Keratinocyte (primary cell): ENCODE measurements around the gene SLC1A3. TPM values are rescaled to one million over a fixed set of nuclear protein-coding genes. Genes with fewer than 3 reads are reported as not detected.

ENCODE experiments used
- DNase-seq: peaks from one replicate; pipeline ENCODE4 v3.0.0-alpha.2; 2011; ENCODE audit warnings: low read depth, missing footprints, low spot score
- FAIRE-seq: peaks from 2 replicates; lab custom pipeline; 2011; peaks lifted over from hg19 to GRCh38; lab: Jason Lieb, UNC
- H2AFZ ChIP-seq: 2 replicates; pipeline ENCODE4 v1.6.0; 2012; ENCODE audit warnings: low read length, control low read depth, inconsistent platforms; ENCODE audit not compliant: control insufficient read depth
- H3K27ac ChIP-seq: 2 replicates; pipeline ENCODE4 v1.5.1; 2011; ENCODE audit warnings: low read length; ENCODE audit not compliant: control insufficient read depth, insufficient read depth
- H3K27me3 ChIP-seq: 3 replicates; pipeline ENCODE4 v1.6.0; 2011; ENCODE audit warnings: low read length; ENCODE audit not compliant: control insufficient read depth, insufficient read depth; ENCODE audit errors: extremely low read depth
- H3K36me3 ChIP-seq, 2 experiments: 2 replicates in 1 of 2; 3 replicates in 1 of 2; pipeline ENCODE4 v1.5.1; 2011; ENCODE audit warnings: low read length in 2 of 2, mild to moderate bottlenecking in 1 of 2; ENCODE audit not compliant: control insufficient read depth in 2 of 2, insufficient read depth in 2 of 2; ENCODE audit errors: extremely low read depth in 1 of 2
- H3K4me1 ChIP-seq: 3 replicates; pipeline ENCODE4 v1.5.1; 2011; ENCODE audit warnings: low read length; ENCODE audit not compliant: control insufficient read depth, insufficient read depth; ENCODE audit errors: extremely low read depth
- H3K4me2 ChIP-seq: 3 replicates; pipeline ENCODE4 v1.6.0; 2011; ENCODE audit warnings: low read depth, low read length; ENCODE audit not compliant: control insufficient read depth, insufficient read depth; ENCODE audit errors: extremely low read depth
- H3K4me3 ChIP-seq, 3 experiments: fragments of 200-600 bp in 1 of 3; sonication (generic) in 1 of 3; 2 replicates in 2 of 3; 3 replicates in 1 of 3; pipeline ENCODE4 v1.5.1; 2011 to 2016; ENCODE audit warnings: low read length in 3 of 3, mild to moderate bottlenecking in 3 of 3, control low read depth in 2 of 3, inconsistent platforms in 1 of 3, low read depth in 1 of 3, mixed read lengths in 1 of 3, mixed run types in 1 of 3, moderate library complexity in 1 of 3; ENCODE audit not compliant: control insufficient read depth in 2 of 3, insufficient read depth in 2 of 3; ENCODE audit errors: extremely low read depth in 1 of 3
- H3K79me2 ChIP-seq: 2 replicates; pipeline ENCODE4 v1.6.0; 2012; ENCODE audit warnings: low read length; ENCODE audit not compliant: control insufficient read depth, insufficient read depth
- H3K9ac ChIP-seq: 3 replicates; pipeline ENCODE4 v1.6.0; 2011; ENCODE audit warnings: low read length; ENCODE audit not compliant: control insufficient read depth, insufficient read depth; ENCODE audit errors: extremely low read depth
- H3K9me1 ChIP-seq: 3 replicates; pipeline ENCODE4 v1.6.0; 2011; ENCODE audit warnings: low read length; ENCODE audit not compliant: control insufficient read depth, insufficient read depth; ENCODE audit errors: extremely low read depth
- H3K9me3 ChIP-seq: 2 replicates; pipeline ENCODE4 v1.5.1; 2012; ENCODE audit warnings: low read depth, low read length; ENCODE audit not compliant: control insufficient read depth
- H4K20me1 ChIP-seq: 3 replicates; pipeline ENCODE4 v1.6.0; 2011; ENCODE audit warnings: low read length; ENCODE audit not compliant: control insufficient read depth, insufficient read depth; ENCODE audit errors: extremely low read depth
- EZH2 ChIP-seq: IDR thresholded peaks from one replicate; pipeline ENCODE4 v1.6.1; 2012; ENCODE audit warnings: inconsistent platforms, mild to moderate bottlenecking, low read length, moderate library complexity
- dilution Hi-C: fragments of 300-500 bp; cut with MboI; formaldehyde crosslinking; loops from one replicate; pipeline ENCODE4 v1.7.0; 2020; ENCODE audit warnings: low sequenced_read_pairs; ENCODE audit not compliant: extremely low pct_ligation_motif_present
- polyA plus RNA-seq, 5 experiments: library from polyadenylated mRNA; depleted of rRNA in 3 of 5; stranded (reverse) in 3 of 5; stranded (forward) in 1 of 5; unstranded in 1 of 5; fragments of >200 nt; gene quantifications; 1 replicate in 1 of 5; 2 replicates in 3 of 5; 3 replicates in 1 of 5; pipeline versions ENCODE4 v1.2.1 to v1.2.3, GENCODE V29; 2011 to 2012; ENCODE audit warnings: missing spikeins in 2 of 5, low read depth in 1 of 5, low replicate concordance in 1 of 5
- TF ChIP-seq, protein P1 (sequence below), 3 experiments: IDR thresholded peaks in 1 of 3; conservative IDR thresholded peaks in 1 of 3; optimal IDR thresholded peaks in 1 of 3; 2 replicates in 2 of 3; 3 replicates in 1 of 3; pipeline versions ENCODE3 to v1.5.1; 2011; ENCODE audit warnings: low read length in 3 of 3, mild to moderate bottlenecking in 3 of 3, moderate library complexity in 2 of 3, control low read depth in 1 of 3, inconsistent platforms in 1 of 3; ENCODE audit not compliant: insufficient read depth in 2 of 3; ENCODE audit errors: extremely low read depth in 1 of 3

Gene SLC1A3
- polyA plus RNA-seq, 1 donor (not counting 4 experiments of a cell fraction or from before 2014, with no cell fraction given): 22.2 TPM

DNA sequence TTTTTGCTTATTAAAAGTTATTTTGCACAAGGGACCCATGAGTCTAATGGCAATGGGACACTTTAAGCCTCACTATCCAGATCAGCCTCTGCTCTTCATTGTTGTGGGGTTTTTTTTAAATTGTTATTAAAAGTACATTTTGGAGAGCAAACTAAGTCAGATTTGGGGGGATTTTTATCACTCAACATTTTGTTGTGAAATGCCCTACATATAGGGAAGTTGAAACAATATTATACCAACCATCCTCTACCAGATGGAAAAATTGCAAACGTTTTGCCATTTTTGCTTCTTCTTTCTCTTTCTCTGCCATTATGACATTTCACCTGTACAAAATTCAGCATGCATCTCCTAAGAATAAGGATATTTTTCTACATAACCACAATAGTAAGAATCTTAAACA lies 75.3 kb downstream of the SLC1A3 start:
- H3K9me1 ChIP-seq: no peaks in the 10 kb centered on the region
- no peak overlapping the region for H3K4me3 ChIP-seq
- no peaks in the 10 kb centered on the region for H3K27me3 ChIP-seq
- no peaks in the 10 kb centered on the region for H3K4me1 ChIP-seq
- H3K36me3 ChIP-seq: peaks cover 1 to 4% of the 10 kb centered on the region in 2 experiments
- no peaks in the 10 kb centered on the region for H3K79me2 ChIP-seq
- FAIRE-seq (no peak), DNase-seq (no peak)
- no peak overlapping the region for H3K4me2 ChIP-seq
- no peaks in the 10 kb centered on the region for H3K9me3 ChIP-seq
- dilution Hi-C loops: no loop called here
- no peak for TF ChIP-seq EZH2
- no peak overlapping the region for H2AFZ ChIP-seq
- H3K27ac ChIP-seq: no peak overlapping the region
- H4K20me1 ChIP-seq: no peaks in the 10 kb centered on the region
- no peak overlapping the region for H3K9ac ChIP-seq

- dilution Hi-C loops: no loop called here
- no peak for FAIRE-seq
- no peaks in the 10 kb centered on the region for H3K4me1 ChIP-seq
Observed at GRCh38 chr5:36682499-36682898, 76.1 kb downstream of the SLC1A3 start.

More at GRCh38 chr5:36682499-36682898, 76.1 kb downstream of the SLC1A3 start:
- DNase-seq: no peak
- Histone ChIP-seq H3K36me3 (peaks cover 2 to 4% of the 10 kb centered on the region in 2 experiments), H3K9me3 (no peaks in the 10 kb centered on the region), H3K9ac (no peak overlapping the region), H3K27ac (no peak overlapping the region), H2AFZ (no peak overlapping the region), H3K4me2 (no peak overlapping the region), H4K20me1 (no peaks in the 10 kb centered on the region), H3K27me3 (no peaks in the 10 kb centered on the region), H3K4me3 (no peak overlapping the region), H3K79me2 (no peaks in the 10 kb centered on the region), H3K9me1 (no peaks in the 10 kb centered on the region)
- TF ChIP-seq, protein P1, sequence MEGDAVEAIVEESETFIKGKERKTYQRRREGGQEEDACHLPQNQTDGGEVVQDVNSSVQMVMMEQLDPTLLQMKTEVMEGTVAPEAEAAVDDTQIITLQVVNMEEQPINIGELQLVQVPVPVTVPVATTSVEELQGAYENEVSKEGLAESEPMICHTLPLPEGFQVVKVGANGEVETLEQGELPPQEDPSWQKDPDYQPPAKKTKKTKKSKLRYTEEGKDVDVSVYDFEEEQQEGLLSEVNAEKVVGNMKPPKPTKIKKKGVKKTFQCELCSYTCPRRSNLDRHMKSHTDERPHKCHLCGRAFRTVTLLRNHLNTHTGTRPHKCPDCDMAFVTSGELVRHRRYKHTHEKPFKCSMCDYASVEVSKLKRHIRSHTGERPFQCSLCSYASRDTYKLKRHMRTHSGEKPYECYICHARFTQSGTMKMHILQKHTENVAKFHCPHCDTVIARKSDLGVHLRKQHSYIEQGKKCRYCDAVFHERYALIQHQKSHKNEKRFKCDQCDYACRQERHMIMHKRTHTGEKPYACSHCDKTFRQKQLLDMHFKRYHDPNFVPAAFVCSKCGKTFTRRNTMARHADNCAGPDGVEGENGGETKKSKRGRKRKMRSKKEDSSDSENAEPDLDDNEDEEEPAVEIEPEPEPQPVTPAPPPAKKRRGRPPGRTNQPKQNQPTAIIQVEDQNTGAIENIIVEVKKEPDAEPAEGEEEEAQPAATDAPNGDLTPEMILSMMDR (optimal IDR thresholded peaks at IDR 0.05 in 1 of 3, IDR thresholded peaks at IDR 0.05 in 1 of 3, conservative IDR thresholded peaks at IDR 0.05 in 1 of 3; ENCODE audit: extremely low read depth in 1 of 3, insufficient read depth in 2 of 3, low read length in 3 of 3): no peak
- no peak for TF ChIP-seq EZH2
